Mucosa of stomach (tissue), 1 donor: ENCODE measurements around the gene CKAP2L.
A peak's percentile ranks its signal among the peaks of the same experiment; 100 is the strongest.

Experiments used
- H3K27me3 ChIP-seq: one replicate; pipeline ENCODE4 v1.7.0; 2013; ENCODE audit warnings: mild to moderate bottlenecking, low read length; ENCODE audit not compliant: control insufficient read depth, insufficient read depth
- H3K36me3 ChIP-seq: one replicate; pipeline ENCODE4 v1.7.0; 2013; ENCODE audit warnings: low read length; ENCODE audit not compliant: control insufficient read depth, insufficient read depth
- H3K4me1 ChIP-seq: one replicate; pipeline ENCODE4 v1.7.0; 2013; ENCODE audit warnings: mild to moderate bottlenecking, low read length; ENCODE audit not compliant: control insufficient read depth, insufficient read depth
- H3K4me3 ChIP-seq: one replicate; pipeline ENCODE4 v1.7.0; 2013; ENCODE audit warnings: low read length
- H3K9ac ChIP-seq: one replicate; pipeline ENCODE4 v1.7.0; 2013; ENCODE audit warnings: mild to moderate bottlenecking, low read length, moderate library complexity
- H3K9me3 ChIP-seq: one replicate; pipeline ENCODE4 v1.7.0; 2013; ENCODE audit warnings: mild to moderate bottlenecking, low read length, moderate library complexity; ENCODE audit not compliant: control insufficient read depth
- donor health status: Pancreatic carcinoma.

Gene CKAP2L

GRCh38 chr2:112706170-112706664 lies 58.2 kb downstream of the CKAP2L start:
- H3K4me3 ChIP-seq = no peak overlapping the region
- no peaks in the 10 kb centered on the region for H3K9me3 ChIP-seq
- peaks cover 3% of the 10 kb centered on the region for H3K4me1 ChIP-seq
- no peak overlapping the region for H3K9ac ChIP-seq
- no peaks in the 10 kb centered on the region for H3K27me3 ChIP-seq
- no peaks in the 10 kb centered on the region for H3K36me3 ChIP-seq

- H3K4me3 ChIP-seq = no peak overlapping the region
- no peaks in the 10 kb centered on the region for H3K9me3 ChIP-seq
- no peaks in the 10 kb centered on the region for H3K36me3 ChIP-seq
- no peaks in the 10 kb centered on the region for H3K27me3 ChIP-seq
- peaks cover 3% of the 10 kb centered on the region for H3K4me1 ChIP-seq
- no peak overlapping the region for H3K9ac ChIP-seq
Observed at GRCh38 chr2:112705575-112705974, 58.8 kb downstream of the CKAP2L start.

GRCh38 chr2:112703684-112704083 lies 60.7 kb downstream of the CKAP2L start:
- Histone ChIP-seq H3K27me3 (no peaks in the 10 kb centered on the region), H3K36me3 (no peaks in the 10 kb centered on the region), H3K9ac (no peak overlapping the region), H3K4me1 (peaks cover 3% of the 10 kb centered on the region), H3K9me3 (no peaks in the 10 kb centered on the region), H3K4me3 (no peak overlapping the region)

- H3K4me3 ChIP-seq = no peak overlapping the region
Observed at GRCh38 chr2:112701052-112701451, 63.4 kb downstream of the CKAP2L start.

GRCh38 chr2:112699984-112700667 lies 64.3 kb downstream of the CKAP2L start:
- Histone ChIP-seq H3K9ac (no peak overlapping the region), H3K36me3 (no peaks in the 10 kb centered on the region), H3K9me3 (no peaks in the 10 kb centered on the region), H3K4me3 (no peak overlapping the region), H3K4me1 (no peaks in the 10 kb centered on the region), H3K27me3 (no peaks in the 10 kb centered on the region)

More at GRCh38 chr2:112701052-112701451, 63.4 kb downstream of the CKAP2L start:
- Histone ChIP-seq H3K4me1 (peaks cover 1% of the 10 kb centered on the region), H3K9ac (no peak overlapping the region), H3K9me3 (no peaks in the 10 kb centered on the region), H3K27me3 (no peaks in the 10 kb centered on the region), H3K36me3 (no peaks in the 10 kb centered on the region)

GRCh38 chr2:112698834-112699515 lies 65.4 kb downstream of the CKAP2L start:
- Histone ChIP-seq H3K27me3 (no peaks in the 10 kb centered on the region), H3K4me1 (no peaks in the 10 kb centered on the region), H3K36me3 (no peaks in the 10 kb centered on the region), H3K9me3 (no peaks in the 10 kb centered on the region), H3K9ac (no peak overlapping the region), H3K4me3 (no peak overlapping the region)

- Histone ChIP-seq H3K27me3 (no peaks in the 10 kb centered on the region), H3K36me3 (no peaks in the 10 kb centered on the region), H3K4me3 (no peak overlapping the region), H3K9me3 (no peaks in the 10 kb centered on the region), H3K9ac (no peak overlapping the region), H3K4me1 (peaks cover 17% of the 10 kb centered on the region)
Observed at GRCh38 chr2:112694182-112694581, 70.2 kb downstream of the CKAP2L start.

GRCh38 chr2:112693596-112693995 lies 70.8 kb downstream of the CKAP2L start:
- Histone ChIP-seq H3K9me3 (no peaks in the 10 kb centered on the region), H3K36me3 (no peaks in the 10 kb centered on the region), H3K27me3 (no peaks in the 10 kb centered on the region), H3K4me3 (no peak overlapping the region), H3K9ac (no peak overlapping the region), H3K4me1 (peaks cover 18% of the 10 kb centered on the region)

GRCh38 chr2:112692918-112693317 lies 71.5 kb downstream of the CKAP2L start:
- Histone ChIP-seq H3K4me1 (peaks cover 23% of the 10 kb centered on the region), H3K9me3 (no peaks in the 10 kb centered on the region), H3K9ac (no peak overlapping the region), H3K4me3 (no peak overlapping the region), H3K36me3 (no peaks in the 10 kb centered on the region), H3K27me3 (no peaks in the 10 kb centered on the region)

- Histone ChIP-seq H3K9me3 (no peaks in the 10 kb centered on the region), H3K27me3 (no peaks in the 10 kb centered on the region), H3K4me3 (no peak overlapping the region), H3K9ac (no peak overlapping the region), H3K4me1 (peaks cover 23% of the 10 kb centered on the region), H3K36me3 (no peaks in the 10 kb centered on the region)
Observed at GRCh38 chr2:112692495-112692911, 71.9 kb downstream of the CKAP2L start.

- Histone ChIP-seq H3K4me1 (peaks cover 23% of the 10 kb centered on the region), H3K9ac (no peak overlapping the region), H3K36me3 (no peaks in the 10 kb centered on the region), H3K4me3 (no peak overlapping the region), H3K27me3 (no peaks in the 10 kb centered on the region), H3K9me3 (no peaks in the 10 kb centered on the region)
Observed at GRCh38 chr2:112691881-112692281, 72.5 kb downstream of the CKAP2L start.

- Histone ChIP-seq H3K27me3 (no peaks in the 10 kb centered on the region), H3K9me3 (no peaks in the 10 kb centered on the region), H3K4me3 (peak overlapping the region; percentile 44), H3K4me1 (peaks cover 23% of the 10 kb centered on the region), H3K36me3 (no peaks in the 10 kb centered on the region), H3K9ac (peak overlapping the region; percentile 64)
Observed at GRCh38 chr2:112690853-112691401, 73.5 kb downstream of the CKAP2L start.
